IMR-90 (cell line): ENCODE measurements around the gene F11. TPM values are rescaled to one million over a fixed set of nuclear protein-coding genes. Genes with fewer than 3 reads are reported as not detected.

ENCODE experiments used
- ATAC-seq: fragments of 200-7000 bp; cut with Tn5 transposase; 2 replicates; pipeline ENCODE4 v1.9.1; 2020; ENCODE audit warnings: low read depth, mild to moderate bottlenecking, moderate library complexity
- BruUV-seq: library from RNA; stranded (reverse); fragments of 400-500 nt; replicated peaks from 2 replicates; lab custom pipeline; 2021; lab: Mats Ljungman, UMichigan
- CTCF ChIA-PET: fragments of 300-600 bp; formaldehyde crosslinking; extraction: SDS; loops from one replicate; lab custom pipeline; 2021; ENCODE audit warnings: antibody characterized with exemption; lab: Yijun Ruan, JAX
- POLR2A ChIA-PET: fragments of 300-600 bp; sonication (Branson Sonifier 250); formaldehyde crosslinking; loops from one replicate; lab custom pipeline; 2022; ENCODE audit warnings: antibody characterized with exemption; ENCODE audit not compliant: unreplicated experiment; lab: Charles Lee
- DNase-seq: peaks from one replicate; pipeline ENCODE4 v3.0.0; 2013
- H2AFZ ChIP-seq: replicated peaks from 2 replicates; pipeline ENCODE3; 2013; ENCODE audit warnings: low read length, mild to moderate bottlenecking; ENCODE audit not compliant: poor library complexity
- H2AK5ac ChIP-seq: 2 replicates; pipeline ENCODE4 v1.6.1; 2013; ENCODE audit warnings: low read depth, low read length, inconsistent platforms
- H2AK9ac ChIP-seq: replicated peaks from 2 replicates; pipeline ENCODE3; 2013; ENCODE audit warnings: mild to moderate bottlenecking, low read depth, low read length, moderate library complexity; ENCODE audit not compliant: poor library complexity
- H2BK120ac ChIP-seq: 2 replicates; pipeline ENCODE4 v1.6.1; 2013; ENCODE audit warnings: low read depth, low read length, inconsistent platforms
- H2BK15ac ChIP-seq: 3 replicates; pipeline ENCODE4 v1.6.1; 2013; ENCODE audit warnings: low read depth, low read length, inconsistent platforms
- H2BK20ac ChIP-seq: 2 replicates; pipeline ENCODE4 v1.6.1; 2013; ENCODE audit warnings: low read depth, mild to moderate bottlenecking, inconsistent platforms, low read length, moderate library complexity
- H2BK5ac ChIP-seq: 2 replicates; pipeline ENCODE4 v1.6.1; 2013; ENCODE audit warnings: mild to moderate bottlenecking, low read depth, low read length, inconsistent platforms; ENCODE audit not compliant: poor library complexity, severe bottlenecking
- H3K14ac ChIP-seq: replicated peaks from 2 replicates; pipeline ENCODE4 v1.6.1; 2013; ENCODE audit warnings: low read depth, low read length, inconsistent platforms
- H3K18ac ChIP-seq: 2 replicates; pipeline ENCODE4 v1.6.1; 2013; ENCODE audit warnings: low read depth, low read length, control low read depth
- H3K23ac ChIP-seq: 2 replicates; pipeline ENCODE4 v1.6.1; 2013; ENCODE audit warnings: low read depth, low read length, inconsistent platforms
- H3K27ac ChIP-seq: 2 replicates; pipeline ENCODE4 v1.5.1; 2013; ENCODE audit warnings: mild to moderate bottlenecking, control low read depth, low read length; ENCODE audit not compliant: insufficient read depth
- H3K27me3 ChIP-seq: 2 replicates; pipeline ENCODE4 v1.6.1; 2013; ENCODE audit warnings: low read length; ENCODE audit not compliant: control insufficient read depth, insufficient read depth
- H3K36me3 ChIP-seq: 2 replicates; pipeline ENCODE4 v1.6.1; 2013; ENCODE audit warnings: low read length, mixed read lengths; ENCODE audit not compliant: control insufficient read depth, insufficient read depth
- H3K4ac ChIP-seq: 2 replicates; pipeline ENCODE4 v1.6.1; 2013; ENCODE audit warnings: low read depth, low read length, inconsistent platforms
- H3K4me1 ChIP-seq: 2 replicates; pipeline ENCODE4 v1.6.1; 2013; ENCODE audit warnings: low read length, mixed read lengths; ENCODE audit not compliant: control insufficient read depth, insufficient read depth
- H3K4me2 ChIP-seq: 2 replicates; pipeline ENCODE4 v1.6.1; 2013; ENCODE audit warnings: low read depth, mild to moderate bottlenecking, control low read depth, low read length, moderate library complexity
- H3K4me3 ChIP-seq: 2 replicates; pipeline ENCODE4 v1.5.1; 2013; ENCODE audit warnings: low read depth, mild to moderate bottlenecking, control low read depth, low read length, moderate library complexity; ENCODE audit not compliant: insufficient read depth
- H3K56ac ChIP-seq: 2 replicates; pipeline ENCODE4 v1.6.1; 2013; ENCODE audit warnings: low read length, inconsistent platforms; ENCODE audit not compliant: insufficient read depth; ENCODE audit errors: extremely low read depth
- H3K79me1 ChIP-seq, 2 experiments: 2 replicates each; pipeline ENCODE4 v1.6.1; 2013; ENCODE audit warnings: low read length in 2 of 2, inconsistent platforms in 1 of 2, low read depth in 1 of 2
- H3K9ac ChIP-seq: 2 replicates; pipeline ENCODE4 v1.6.1; 2013; ENCODE audit warnings: low read depth, low read length, control low read depth
- H3K9me1 ChIP-seq: 2 replicates; pipeline ENCODE4 v1.6.1; 2013; ENCODE audit warnings: low read length, inconsistent platforms; ENCODE audit not compliant: insufficient read depth
- H3K9me3 ChIP-seq: 2 replicates; pipeline ENCODE4 v1.6.1; 2013; ENCODE audit warnings: low read length; ENCODE audit not compliant: control insufficient read depth, insufficient read depth
- H4K20me1 ChIP-seq: 2 replicates; pipeline ENCODE4 v1.6.1; 2013; ENCODE audit warnings: low read length, inconsistent platforms; ENCODE audit not compliant: insufficient read depth
- H4K5ac ChIP-seq: 2 replicates; pipeline ENCODE4 v1.6.1; 2013; ENCODE audit warnings: mild to moderate bottlenecking, low read depth, low read length, control low read depth
- H4K8ac ChIP-seq, 2 experiments: 2 replicates each; pipeline ENCODE4 v1.6.1; 2013; ENCODE audit warnings: low read depth in 2 of 2, low read length in 2 of 2, control low read depth in 1 of 2, inconsistent platforms in 1 of 2
- H4K91ac ChIP-seq: 2 replicates; pipeline ENCODE4 v1.6.1; 2013; ENCODE audit warnings: low read depth, low read length, inconsistent platforms; ENCODE audit not compliant: insufficient read depth
- BHLHE40 ChIP-seq: fragments of 150-350 bp; IDR thresholded peaks from 2 replicates; pipeline ENCODE4 v1.6.1; 2016; ENCODE audit warnings: mild to moderate bottlenecking, low read depth, low read length
- FOS ChIP-seq: fragments of 150-350 bp; IDR thresholded peaks from 2 replicates; pipeline ENCODE4 v1.6.1; 2016; ENCODE audit warnings: low read depth, low read length
- NFE2L2 ChIP-seq: fragments of 150-350 bp; IDR thresholded peaks from 2 replicates; pipeline ENCODE4 v1.6.1; 2016; ENCODE audit warnings: low read depth, mild to moderate bottlenecking, low read length
- RCOR1 ChIP-seq: IDR thresholded peaks from 2 replicates; pipeline ENCODE4 v1.6.1; 2012; ENCODE audit warnings: mild to moderate bottlenecking, low read length, improper control_type of control experiment; ENCODE audit not compliant: insufficient replicate concordance
- WGBS, 2 experiments: methylation state at CpG; one replicate each; pipeline versions ENCODE4 v1.1.5 to v1.1.7; 2013; ENCODE audit warnings: missing lambda C conversion rate in 2 of 2; ENCODE audit not compliant: insufficient read length in 1 of 2; ENCODE audit errors: extremely low coverage in 2 of 2; 5-methylcytosine and 5-hydroxymethylcytosine counted together
- dilution Hi-C: fragments of 300-500 bp; cut with HindIII; formaldehyde crosslinking; loops from one replicate; pipeline ENCODE4 v1.14.3; 2018; ENCODE audit warnings: low sequenced_read_pairs; ENCODE audit not compliant: unreplicated experiment
- in situ Hi-C: fragments of 300-500 bp; cut with MboI; formaldehyde crosslinking; loops from 3 replicates; pipeline ENCODE4 v1.14.3; 2019; ENCODE audit warnings: low sequenced_read_pairs, inconsistent platforms, mixed read lengths
- intact Hi-C: fragments of 100-400 bp; cut with micrococcal nuclease; formaldehyde crosslinking; loops from 2 replicates; pipeline ENCODE4 v1.10.0; 2022
- polyA plus RNA-seq, 3 experiments: library from polyadenylated mRNA; depleted of rRNA; stranded (reverse); fragments of >200 nt; gene quantifications; 2 replicates each; pipeline ENCODE4 v1.2.3, GENCODE V29; 2012; ENCODE audit warnings: low replicate concordance in 1 of 3
- total RNA-seq: library from RNA; depleted of rRNA; stranded (reverse); fragments of >200 nt; gene quantifications from 2 replicates; pipeline ENCODE4 v1.2.3, GENCODE V29; 2012

The F11 gene
- total and polyA plus RNA-seq, 2 of the 4 experiments (the other 2 are of a cell fraction) = not detected

- TF ChIP-seq FOS (no peak), BHLHE40 (no peak), RCOR1 (no peak), NFE2L2 (no peak)
Measured at GRCh38 chr4:186265683-186266652, at the start of gene F11 (continued).

GRCh38 chr4:186216465-186217024, 49.4 kb upstream of the F11 start:
- Histone ChIP-seq H3K23ac (no peak overlapping the region), H3K4me3 (no peak overlapping the region), H2AK5ac (no peak overlapping the region), H4K20me1 (no peaks in the 10 kb centered on the region), H2BK15ac (no peak overlapping the region), H4K5ac (no peak overlapping the region), H3K9ac (no peak overlapping the region), H3K56ac (no peak overlapping the region), H3K4me1 (no peaks in the 10 kb centered on the region), H3K79me1 (no peaks in the 10 kb centered on the region), H2BK120ac (no peak overlapping the region), H2BK5ac (no peak overlapping the region), H2AK9ac (peak overlapping the region; percentile 16), H3K14ac (no peak overlapping the region), H2AFZ (no peak overlapping the region), H4K8ac (no peak overlapping the region), H2BK20ac (no peak overlapping the region), H3K4me2 (no peak overlapping the region), H3K27me3 (no peaks in the 10 kb centered on the region), H3K18ac (no peak overlapping the region), H3K9me3 (no peaks in the 10 kb centered on the region), H4K91ac (no peak overlapping the region), H3K36me3 (no peaks in the 10 kb centered on the region), H3K9me1 (no peaks in the 10 kb centered on the region), H3K4ac (no peak overlapping the region), H3K27ac (no peak overlapping the region)
- in situ Hi-C loops (no loop called here), dilution Hi-C loops (no loop called here), intact Hi-C loops (no loop called here)
- TF ChIP-seq BHLHE40 = no peak
- no CpG with 5 or more reads among the region's 8 CpGs for WGBS, 2 experiments
- DNase-seq (no peak), ATAC-seq (no peak)
- POLR2A ChIA-PET = no interaction called here
- CTCF ChIA-PET = no interaction called here
- no TSS peak for BruUV-seq
